Activated CD4-positive, alpha-beta T cell treated with anti-CD3 and anti-CD28 coated beads, Interleukin-2, amount 50 U/mL, for 4 hours (primary cell): ENCODE results near the gene RAB3B.

Experiments
- DNase-seq, 2 experiments: peaks; one replicate each; pipeline ENCODE4 v3.0.0-alpha.2; 2020

The RAB3B gene

GRCh38 chr1:51867479-51868232, 122.8 kb downstream of the RAB3B start:
- no peak for DNase-seq

GRCh38 chr1:51863384-51863783, 127.1 kb downstream of the RAB3B start:
- no peak for DNase-seq

GRCh38 chr1:51861669-51862068, 128.8 kb downstream of the RAB3B start:
- no peak for DNase-seq

- no peak for DNase-seq
Measured at GRCh38 chr1:51859735-51860134, 130.8 kb downstream of the RAB3B start.

DNA sequence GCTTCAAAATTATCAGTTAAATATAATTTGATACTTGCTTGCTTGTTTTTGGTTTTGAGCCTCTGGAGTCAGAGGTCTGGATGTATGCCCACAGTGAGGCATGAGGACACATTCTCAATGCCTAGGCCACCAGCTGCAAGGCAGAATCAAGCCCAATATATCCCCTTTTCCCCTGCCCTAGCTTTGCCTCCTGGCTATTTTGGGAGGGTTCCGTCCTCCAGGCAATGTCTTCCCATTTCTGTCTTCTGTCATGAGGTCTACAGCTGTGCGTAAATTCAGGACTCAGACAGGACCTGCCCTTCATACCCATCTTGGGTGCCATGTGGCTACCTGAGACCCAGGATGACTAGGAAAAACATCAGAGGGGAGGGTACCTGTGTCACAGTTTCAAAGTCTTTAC, 131.2 kb downstream of the RAB3B start:
- DNase-seq: no peak

DNA sequence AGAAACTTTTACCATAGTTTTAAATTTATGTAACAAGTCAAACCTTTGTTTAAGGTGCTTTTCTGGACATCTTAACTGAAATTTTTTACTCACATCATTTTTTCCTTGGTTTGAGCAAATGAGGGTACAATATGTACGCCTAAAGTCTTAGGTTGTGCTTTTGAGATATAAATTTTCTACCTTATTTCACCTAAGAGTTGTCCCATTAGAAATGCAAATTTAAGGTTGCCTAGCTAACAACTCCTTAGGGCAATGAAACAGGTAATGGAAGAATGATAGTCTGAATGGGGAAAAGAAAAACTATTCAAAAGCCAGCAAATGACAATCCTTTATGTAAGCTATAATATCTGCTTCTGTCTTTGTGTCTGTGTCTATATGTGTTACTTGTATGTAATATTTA, 131.6 kb downstream of the RAB3B start:
- no peak for DNase-seq
